ENCODE data around the gene MARK1.

DNA sequence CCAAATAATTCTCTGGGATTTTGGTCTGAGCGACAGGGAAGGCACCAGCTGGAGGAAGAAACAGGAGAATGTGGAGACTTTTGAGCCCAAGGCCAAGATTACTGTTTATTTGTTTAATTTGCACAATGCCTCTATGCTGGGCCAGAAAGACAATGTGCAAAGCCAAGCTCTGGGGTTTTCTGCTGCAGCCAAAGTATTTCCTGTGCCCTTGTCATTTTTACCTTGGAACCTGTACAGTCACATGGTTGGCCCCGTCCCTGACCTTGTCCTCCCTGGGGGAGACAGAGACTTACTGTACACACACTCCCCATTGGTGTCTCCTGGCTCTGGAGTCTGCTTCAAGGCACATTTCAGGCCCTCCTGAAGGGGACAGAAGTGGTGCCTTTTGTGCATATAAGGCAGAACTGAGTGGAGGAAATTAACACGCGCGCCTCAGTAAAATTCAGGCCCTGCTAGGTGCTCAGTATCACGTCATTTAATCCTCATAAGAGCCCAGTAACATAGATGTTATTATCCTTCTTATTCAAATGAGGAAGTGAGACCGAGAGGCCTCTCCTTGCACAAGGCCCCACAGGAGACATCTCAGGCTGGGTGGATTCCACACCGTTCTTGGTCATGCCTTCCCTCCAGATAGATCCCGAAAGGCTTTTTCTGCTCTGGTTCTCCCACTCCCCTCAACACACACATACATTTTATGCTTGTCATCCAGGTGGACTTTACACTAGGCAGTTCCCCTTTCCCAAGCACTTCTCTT is 183.3 kb downstream of the MARK1 start:
- TF ChIP-seq CTCF (IDR thresholded peaks at IDR 0.05) (no peak), EP300 (IDR thresholded peaks at IDR 0.05) (no peak), POLR2A (IDR thresholded peaks at IDR 0.05) (no peak)

Data from ovary (tissue), 3 donors.